CD4-positive, alpha-beta T cell treated with Interleukin-4 for 1 hour (primary cell): ENCODE data around the gene IGSF9.

Experiments used
- DNase-seq, 2 donors: peaks; one replicate each; pipeline ENCODE4 v3.0.0-alpha.2; 2020 to 2022

The IGSF9 gene

GRCh38 chr1:159931101-159931794 is 14.2 kb downstream of the IGSF9 start:
- DNase-seq: no peak

- DNase-seq: no peak
Observed at GRCh38 chr1:159930634-159931033, 14.8 kb downstream of the IGSF9 start.

GRCh38 chr1:159930216-159930615 is 15.2 kb downstream of the IGSF9 start:
- DNase-seq: no peak

GRCh38 chr1:159929155-159930051 is 16.0 kb downstream of the IGSF9 start:
- no peak for DNase-seq

GRCh38 chr1:159928491-159929050 is 16.8 kb downstream of the IGSF9 start:
- no peak for DNase-seq

GRCh38 chr1:159927849-159928431 is 17.5 kb downstream of the IGSF9 start:
- no peak for DNase-seq

- no peak for DNase-seq
Observed at GRCh38 chr1:159927211-159927848, 18.1 kb downstream of the IGSF9 start.

- no peak for DNase-seq
Observed at GRCh38 chr1:159925719-159926078, 19.7 kb downstream of the IGSF9 start.

- DNase-seq: peak; percentile 93 to 95
Observed at GRCh38 chr1:159924791-159925718, 20.4 kb downstream of the IGSF9 start, which contains the start of gene TAGLN2. Gene TAGLN2, minus strand, starts transcription at chr1:159925507. Its CDS starts 4,998 bp downstream, at chr1:159920509.

- peak; percentile 85 to 86 for DNase-seq
Observed at GRCh38 chr1:159924025-159924790, 21.2 kb downstream of the IGSF9 start.

- DNase-seq: peak; percentile 96 to 98
Observed at GRCh38 chr1:159923203-159924024, 22.0 kb downstream of the IGSF9 start.

- no peak for DNase-seq
Observed at GRCh38 chr1:159922511-159923202, 22.8 kb downstream of the IGSF9 start.

- peak; percentile 76 to 80 for DNase-seq
Observed at GRCh38 chr1:159921700-159922504, 23.5 kb downstream of the IGSF9 start.

GRCh38 chr1:159921251-159921650 is 24.2 kb downstream of the IGSF9 start:
- DNase-seq: peak; percentile 56 to 67

- DNase-seq: no peak
Observed at GRCh38 chr1:159920651-159921050, 24.8 kb downstream of the IGSF9 start.

- DNase-seq: no peak
Observed at GRCh38 chr1:159920202-159920601, 25.2 kb downstream of the IGSF9 start.

GRCh38 chr1:159919236-159919865 is 26.1 kb downstream of the IGSF9 start:
- no peak for DNase-seq
